WTC11 (cell line): Measurements from ENCODE around the gene ARHGAP40. TPM values are rescaled to one million over a fixed set of nuclear protein-coding genes. Genes with fewer than 3 reads are reported as not detected.

Experiments
- ATF1 ChIP-seq: sonication (generic); formaldehyde crosslinking; IDR thresholded peaks from 2 replicates; pipeline ENCODE4 v1.8.1; 2023; ENCODE audit warnings: mild to moderate bottlenecking, moderate library complexity, missing genetic modification reagents
- CREB1 ChIP-seq: sonication (generic); formaldehyde crosslinking; IDR thresholded peaks from 2 replicates; pipeline ENCODE4 v1.8.0; 2023; ENCODE audit warnings: mild to moderate bottlenecking, missing genetic modification reagents
- EMX1 ChIP-seq: fragments of 250-450 bp; sonication (Bioruptor Pico); IDR thresholded peaks from 2 replicates; pipeline ENCODE4 v1.8.0; 2021; ENCODE audit warnings: mild to moderate bottlenecking
- ESRRA ChIP-seq: sonication (generic); formaldehyde crosslinking; IDR thresholded peaks from 2 replicates; pipeline ENCODE4 v1.8.1; 2022; ENCODE audit warnings: mild to moderate bottlenecking, missing genetic modification reagents, borderline replicate concordance
- JAZF1 ChIP-seq: fragments of 250-450 bp; sonication (Bioruptor Pico); IDR thresholded peaks from 2 replicates; pipeline ENCODE4 v1.9.0; 2021; ENCODE audit warnings: moderate library complexity, mild to moderate bottlenecking, inconsistent platforms
- JUN ChIP-seq: sonication (generic); formaldehyde crosslinking; IDR thresholded peaks from 2 replicates; pipeline ENCODE4 v1.8.0; 2023; ENCODE audit warnings: mild to moderate bottlenecking, missing genetic modification reagents
- KAT7 ChIP-seq: sonication (generic); formaldehyde crosslinking; IDR thresholded peaks from 2 replicates; pipeline ENCODE4 v1.8.1; 2023; ENCODE audit warnings: missing genetic modification reagents, mild to moderate bottlenecking, borderline replicate concordance
- NFATC4 ChIP-seq: fragments of 250-450 bp; sonication (Bioruptor Pico); IDR thresholded peaks from 2 replicates; pipeline ENCODE4 v1.9.0; 2021; ENCODE audit warnings: mild to moderate bottlenecking
- NFYB ChIP-seq: sonication (generic); formaldehyde crosslinking; conservative IDR thresholded peaks from 2 replicates; pipeline ENCODE4 v1.8.0; 2022; ENCODE audit warnings: low read depth, missing genetic modification reagents
- NR3C1 ChIP-seq: sonication (generic); formaldehyde crosslinking; conservative IDR thresholded peaks from 2 replicates; pipeline ENCODE4 v1.8.1; 2023; ENCODE audit warnings: low read depth, mild to moderate bottlenecking, missing genetic modification reagents
- OVOL2 ChIP-seq: fragments of 250-450 bp; sonication (Bioruptor Pico); IDR thresholded peaks from 2 replicates; pipeline ENCODE4 v1.9.0; 2021; ENCODE audit warnings: mild to moderate bottlenecking, borderline replicate concordance
- PRRX2 ChIP-seq: fragments of 250-450 bp; sonication (Bioruptor Pico); IDR thresholded peaks from 2 replicates; pipeline ENCODE4 v1.8.0; 2021; ENCODE audit warnings: mild to moderate bottlenecking
- SMAD4 ChIP-seq: sonication (generic); formaldehyde crosslinking; IDR thresholded peaks from 2 replicates; pipeline ENCODE4 v1.8.0; 2022; ENCODE audit warnings: mild to moderate bottlenecking, missing genetic modification reagents
- SP1 ChIP-seq: sonication (generic); formaldehyde crosslinking; conservative IDR thresholded peaks from 2 replicates; pipeline ENCODE4 v1.8.1; 2022; ENCODE audit warnings: missing genetic modification reagents
- TEAD1 ChIP-seq: sonication (generic); formaldehyde crosslinking; IDR thresholded peaks from 2 replicates; pipeline ENCODE4 v1.8.0; 2022; ENCODE audit warnings: mild to moderate bottlenecking, missing genetic modification reagents
- ZBTB21 ChIP-seq: sonication (generic); formaldehyde crosslinking; IDR thresholded peaks from 2 replicates; pipeline ENCODE4 v1.8.1; 2023; ENCODE audit warnings: mild to moderate bottlenecking, missing genetic modification reagents, borderline replicate concordance
- ZNF121 ChIP-seq: sonication (generic); formaldehyde crosslinking; IDR thresholded peaks from 2 replicates; pipeline ENCODE4 v1.8.0; 2023; ENCODE audit warnings: missing genetic modification reagents
- ZNF263 ChIP-seq: sonication (generic); formaldehyde crosslinking; IDR thresholded peaks from 2 replicates; pipeline ENCODE4 v1.8.1; 2022; ENCODE audit warnings: low read depth, mild to moderate bottlenecking, moderate library complexity, missing genetic modification reagents
- ZNF396 ChIP-seq: fragments of 250-450 bp; sonication (Bioruptor Pico); IDR thresholded peaks from 2 replicates; pipeline ENCODE4 v1.8.0; 2021; ENCODE audit warnings: mild to moderate bottlenecking, moderate library complexity, borderline replicate concordance
- ZNF416 ChIP-seq: fragments of 250-450 bp; sonication (Bioruptor Pico); IDR thresholded peaks from 2 replicates; pipeline ENCODE4 v1.9.0; 2021; ENCODE audit warnings: mild to moderate bottlenecking, inconsistent platforms
- ZNF423 ChIP-seq: fragments of 250-450 bp; sonication (Bioruptor Pico); IDR thresholded peaks from 2 replicates; pipeline ENCODE4 v2.1.2; 2022; ENCODE audit warnings: mild to moderate bottlenecking, moderate library complexity
- total RNA-seq: library from RNA; stranded (reverse); gene quantifications from 3 replicates; pipeline ENCODE4 v1.2.3, GENCODE V29; 2021
- TF ChIP-seq, protein P1 (sequence below): sonication (generic); formaldehyde crosslinking; IDR thresholded peaks from 2 replicates; pipeline ENCODE4 v1.8.0; 2023; ENCODE audit warnings: missing genetic modification reagents, mild to moderate bottlenecking, borderline replicate concordance
- TF ChIP-seq, protein P2 (sequence below): fragments of 250-450 bp; sonication (Bioruptor Pico); IDR thresholded peaks from 2 replicates; pipeline ENCODE4 v2.1.2; 2022; ENCODE audit warnings: mild to moderate bottlenecking, moderate library complexity
- TF ChIP-seq, protein P3 (sequence below): sonication (generic); formaldehyde crosslinking; IDR thresholded peaks from 2 replicates; pipeline ENCODE4 v1.8.1; 2023; ENCODE audit warnings: mild to moderate bottlenecking, moderate library complexity, missing genetic modification reagents
- TF ChIP-seq, protein P4 (sequence below): sonication (generic); formaldehyde crosslinking; IDR thresholded peaks from 2 replicates; pipeline ENCODE4 v1.8.0; 2022; ENCODE audit warnings: mild to moderate bottlenecking, missing genetic modification reagents
- TF ChIP-seq, protein P5 (sequence below): sonication (generic); formaldehyde crosslinking; conservative IDR thresholded peaks from 2 replicates; pipeline ENCODE4 v1.8.1; 2023; ENCODE audit warnings: mild to moderate bottlenecking, low read depth, missing genetic modification reagents, moderate library complexity
- TF ChIP-seq, protein P6 (sequence below): sonication (generic); formaldehyde crosslinking; IDR thresholded peaks from 2 replicates; pipeline ENCODE4 v1.8.1; 2022; ENCODE audit warnings: low read depth, missing genetic modification reagents, borderline replicate concordance
- TF ChIP-seq, protein P7 (sequence below): sonication (generic); formaldehyde crosslinking; IDR thresholded peaks from 2 replicates; pipeline ENCODE4 v1.8.1; 2023; ENCODE audit warnings: mild to moderate bottlenecking, missing genetic modification reagents, moderate library complexity

The ARHGAP40 gene
- total RNA-seq, 1 experiment from 2014 or later = 0.72 TPM

DNA sequence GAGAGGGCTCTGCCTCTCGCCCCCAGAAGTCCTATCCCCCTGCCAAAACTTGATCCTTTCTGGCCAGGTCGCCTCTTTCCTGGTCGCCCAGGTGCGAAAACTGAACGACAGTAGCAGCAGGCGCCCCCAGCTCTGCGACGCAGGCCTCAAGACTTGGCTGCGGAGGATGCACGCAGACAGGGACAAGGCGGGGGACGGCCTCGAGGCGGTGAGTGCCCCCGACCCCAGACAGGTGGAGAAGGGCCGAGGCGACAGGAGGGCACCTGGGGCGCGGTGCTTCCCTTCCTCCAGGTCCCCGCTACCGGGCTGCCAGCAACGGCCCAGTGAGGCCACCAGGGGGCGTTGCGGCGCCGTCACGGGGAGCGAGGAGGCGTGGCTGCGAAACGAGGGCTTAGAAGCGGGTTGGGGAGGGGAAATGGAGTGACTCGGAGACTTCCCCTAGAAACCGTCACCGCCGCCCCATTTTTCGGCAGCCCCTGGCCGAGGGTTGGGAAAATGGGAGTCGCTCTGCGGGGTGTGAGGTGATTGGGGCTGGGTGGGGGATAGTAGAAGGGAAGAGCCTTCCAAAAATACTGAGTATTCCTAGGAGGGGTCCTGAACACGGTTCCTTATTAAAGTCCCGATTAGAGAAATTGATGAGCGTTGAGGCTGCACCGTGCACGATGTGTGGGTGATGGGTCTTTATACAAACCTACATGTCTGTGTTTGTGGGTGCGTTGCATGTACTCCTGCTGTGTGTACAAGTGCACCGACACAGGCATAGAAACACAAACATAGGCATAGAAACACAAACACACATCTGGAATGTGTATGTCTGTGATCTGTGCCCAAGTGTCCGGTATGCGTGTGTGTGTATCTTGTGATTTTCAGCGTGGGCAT is 44.6 kb downstream of the ARHGAP40 start (continued):
- TF ChIP-seq, protein P1, sequence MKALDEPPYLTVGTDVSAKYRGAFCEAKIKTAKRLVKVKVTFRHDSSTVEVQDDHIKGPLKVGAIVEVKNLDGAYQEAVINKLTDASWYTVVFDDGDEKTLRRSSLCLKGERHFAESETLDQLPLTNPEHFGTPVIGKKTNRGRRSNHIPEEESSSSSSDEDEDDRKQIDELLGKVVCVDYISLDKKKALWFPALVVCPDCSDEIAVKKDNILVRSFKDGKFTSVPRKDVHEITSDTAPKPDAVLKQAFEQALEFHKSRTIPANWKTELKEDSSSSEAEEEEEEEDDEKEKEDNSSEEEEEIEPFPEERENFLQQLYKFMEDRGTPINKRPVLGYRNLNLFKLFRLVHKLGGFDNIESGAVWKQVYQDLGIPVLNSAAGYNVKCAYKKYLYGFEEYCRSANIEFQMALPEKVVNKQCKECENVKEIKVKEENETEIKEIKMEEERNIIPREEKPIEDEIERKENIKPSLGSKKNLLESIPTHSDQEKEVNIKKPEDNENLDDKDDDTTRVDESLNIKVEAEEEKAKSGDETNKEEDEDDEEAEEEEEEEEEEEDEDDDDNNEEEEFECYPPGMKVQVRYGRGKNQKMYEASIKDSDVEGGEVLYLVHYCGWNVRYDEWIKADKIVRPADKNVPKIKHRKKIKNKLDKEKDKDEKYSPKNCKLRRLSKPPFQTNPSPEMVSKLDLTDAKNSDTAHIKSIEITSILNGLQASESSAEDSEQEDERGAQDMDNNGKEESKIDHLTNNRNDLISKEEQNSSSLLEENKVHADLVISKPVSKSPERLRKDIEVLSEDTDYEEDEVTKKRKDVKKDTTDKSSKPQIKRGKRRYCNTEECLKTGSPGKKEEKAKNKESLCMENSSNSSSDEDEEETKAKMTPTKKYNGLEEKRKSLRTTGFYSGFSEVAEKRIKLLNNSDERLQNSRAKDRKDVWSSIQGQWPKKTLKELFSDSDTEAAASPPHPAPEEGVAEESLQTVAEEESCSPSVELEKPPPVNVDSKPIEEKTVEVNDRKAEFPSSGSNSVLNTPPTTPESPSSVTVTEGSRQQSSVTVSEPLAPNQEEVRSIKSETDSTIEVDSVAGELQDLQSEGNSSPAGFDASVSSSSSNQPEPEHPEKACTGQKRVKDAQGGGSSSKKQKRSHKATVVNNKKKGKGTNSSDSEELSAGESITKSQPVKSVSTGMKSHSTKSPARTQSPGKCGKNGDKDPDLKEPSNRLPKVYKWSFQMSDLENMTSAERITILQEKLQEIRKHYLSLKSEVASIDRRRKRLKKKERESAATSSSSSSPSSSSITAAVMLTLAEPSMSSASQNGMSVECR (CRISPR knock-in tag) = no peak
- no peak for TF ChIP-seq OVOL2
- peak; percentile 78; the same call in 1 of the 2 replicates for TF ChIP-seq ZBTB21 (CRISPR knock-in tag)
- TF ChIP-seq NFATC4 (CRISPR knock-in tag) = no peak
- no peak for TF ChIP-seq ZNF263 (CRISPR knock-in tag)
- TF ChIP-seq ATF1 (CRISPR knock-in tag) = no peak
- no peak for TF ChIP-seq JUN (CRISPR knock-in tag)
- no peak for TF ChIP-seq JAZF1 (CRISPR knock-in tag)
- TF ChIP-seq ZNF396 (CRISPR knock-in tag) = no peak
- no peak for TF ChIP-seq TEAD1 (CRISPR knock-in tag)
- TF ChIP-seq, protein P2, sequence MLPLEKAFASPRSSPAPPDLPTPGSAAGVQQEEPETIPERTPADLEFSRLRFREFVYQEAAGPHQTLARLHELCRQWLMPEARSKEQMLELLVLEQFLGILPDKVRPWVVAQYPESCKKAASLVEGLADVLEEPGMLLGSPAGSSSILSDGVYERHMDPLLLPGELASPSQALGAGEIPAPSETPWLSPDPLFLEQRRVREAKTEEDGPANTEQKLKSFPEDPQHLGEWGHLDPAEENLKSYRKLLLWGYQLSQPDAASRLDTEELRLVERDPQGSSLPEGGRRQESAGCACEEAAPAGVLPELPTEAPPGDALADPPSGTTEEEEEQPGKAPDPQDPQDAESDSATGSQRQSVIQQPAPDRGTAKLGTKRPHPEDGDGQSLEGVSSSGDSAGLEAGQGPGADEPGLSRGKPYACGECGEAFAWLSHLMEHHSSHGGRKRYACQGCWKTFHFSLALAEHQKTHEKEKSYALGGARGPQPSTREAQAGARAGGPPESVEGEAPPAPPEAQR = no peak
- TF ChIP-seq, protein P3, sequence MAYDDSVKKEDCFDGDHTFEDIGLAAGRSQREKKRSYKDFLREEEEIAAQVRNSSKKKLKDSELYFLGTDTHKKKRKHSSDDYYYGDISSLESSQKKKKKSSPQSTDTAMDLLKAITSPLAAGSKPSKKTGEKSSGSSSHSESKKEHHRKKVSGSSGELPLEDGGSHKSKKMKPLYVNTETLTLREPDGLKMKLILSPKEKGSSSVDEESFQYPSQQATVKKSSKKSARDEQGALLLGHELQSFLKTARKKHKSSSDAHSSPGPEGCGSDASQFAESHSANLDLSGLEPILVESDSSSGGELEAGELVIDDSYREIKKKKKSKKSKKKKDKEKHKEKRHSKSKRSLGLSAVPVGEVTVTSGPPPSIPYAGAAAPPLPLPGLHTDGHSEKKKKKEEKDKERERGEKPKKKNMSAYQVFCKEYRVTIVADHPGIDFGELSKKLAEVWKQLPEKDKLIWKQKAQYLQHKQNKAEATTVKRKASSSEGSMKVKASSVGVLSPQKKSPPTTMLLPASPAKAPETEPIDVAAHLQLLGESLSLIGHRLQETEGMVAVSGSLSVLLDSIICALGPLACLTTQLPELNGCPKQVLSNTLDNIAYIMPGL (CRISPR knock-in tag) = 0 out of 2 replicates have a peak, but pooled peaks have one; percentile 25
- TF ChIP-seq ZNF121 (CRISPR knock-in tag) = no peak
- no peak for TF ChIP-seq EMX1 (CRISPR knock-in tag)
- TF ChIP-seq KAT7 (CRISPR knock-in tag) = no peak
- no peak for TF ChIP-seq SMAD4 (CRISPR knock-in tag)
- no peak for TF ChIP-seq NFYB (CRISPR knock-in tag)
- no peak for TF ChIP-seq ZNF423
- TF ChIP-seq, protein P4, sequence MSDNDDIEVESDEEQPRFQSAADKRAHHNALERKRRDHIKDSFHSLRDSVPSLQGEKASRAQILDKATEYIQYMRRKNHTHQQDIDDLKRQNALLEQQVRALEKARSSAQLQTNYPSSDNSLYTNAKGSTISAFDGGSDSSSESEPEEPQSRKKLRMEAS (CRISPR knock-in tag) = peak; percentile 74
- TF ChIP-seq PRRX2 (CRISPR knock-in tag) = no peak
- TF ChIP-seq, protein P5, sequence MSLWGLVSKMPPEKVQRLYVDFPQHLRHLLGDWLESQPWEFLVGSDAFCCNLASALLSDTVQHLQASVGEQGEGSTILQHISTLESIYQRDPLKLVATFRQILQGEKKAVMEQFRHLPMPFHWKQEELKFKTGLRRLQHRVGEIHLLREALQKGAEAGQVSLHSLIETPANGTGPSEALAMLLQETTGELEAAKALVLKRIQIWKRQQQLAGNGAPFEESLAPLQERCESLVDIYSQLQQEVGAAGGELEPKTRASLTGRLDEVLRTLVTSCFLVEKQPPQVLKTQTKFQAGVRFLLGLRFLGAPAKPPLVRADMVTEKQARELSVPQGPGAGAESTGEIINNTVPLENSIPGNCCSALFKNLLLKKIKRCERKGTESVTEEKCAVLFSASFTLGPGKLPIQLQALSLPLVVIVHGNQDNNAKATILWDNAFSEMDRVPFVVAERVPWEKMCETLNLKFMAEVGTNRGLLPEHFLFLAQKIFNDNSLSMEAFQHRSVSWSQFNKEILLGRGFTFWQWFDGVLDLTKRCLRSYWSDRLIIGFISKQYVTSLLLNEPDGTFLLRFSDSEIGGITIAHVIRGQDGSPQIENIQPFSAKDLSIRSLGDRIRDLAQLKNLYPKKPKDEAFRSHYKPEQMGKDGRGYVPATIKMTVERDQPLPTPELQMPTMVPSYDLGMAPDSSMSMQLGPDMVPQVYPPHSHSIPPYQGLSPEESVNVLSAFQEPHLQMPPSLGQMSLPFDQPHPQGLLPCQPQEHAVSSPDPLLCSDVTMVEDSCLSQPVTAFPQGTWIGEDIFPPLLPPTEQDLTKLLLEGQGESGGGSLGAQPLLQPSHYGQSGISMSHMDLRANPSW (CRISPR knock-in tag) = no peak
- TF ChIP-seq NR3C1 (CRISPR knock-in tag) = no peak
- TF ChIP-seq SP1 (CRISPR knock-in tag) = peak; percentile 86
- TF ChIP-seq CREB1 (CRISPR knock-in tag) = no peak
- no peak for TF ChIP-seq ESRRA
- TF ChIP-seq, protein P6, sequence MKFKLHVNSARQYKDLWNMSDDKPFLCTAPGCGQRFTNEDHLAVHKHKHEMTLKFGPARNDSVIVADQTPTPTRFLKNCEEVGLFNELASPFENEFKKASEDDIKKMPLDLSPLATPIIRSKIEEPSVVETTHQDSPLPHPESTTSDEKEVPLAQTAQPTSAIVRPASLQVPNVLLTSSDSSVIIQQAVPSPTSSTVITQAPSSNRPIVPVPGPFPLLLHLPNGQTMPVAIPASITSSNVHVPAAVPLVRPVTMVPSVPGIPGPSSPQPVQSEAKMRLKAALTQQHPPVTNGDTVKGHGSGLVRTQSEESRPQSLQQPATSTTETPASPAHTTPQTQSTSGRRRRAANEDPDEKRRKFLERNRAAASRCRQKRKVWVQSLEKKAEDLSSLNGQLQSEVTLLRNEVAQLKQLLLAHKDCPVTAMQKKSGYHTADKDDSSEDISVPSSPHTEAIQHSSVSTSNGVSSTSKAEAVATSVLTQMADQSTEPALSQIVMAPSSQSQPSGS (CRISPR knock-in tag) = no peak
- TF ChIP-seq, protein P7, sequence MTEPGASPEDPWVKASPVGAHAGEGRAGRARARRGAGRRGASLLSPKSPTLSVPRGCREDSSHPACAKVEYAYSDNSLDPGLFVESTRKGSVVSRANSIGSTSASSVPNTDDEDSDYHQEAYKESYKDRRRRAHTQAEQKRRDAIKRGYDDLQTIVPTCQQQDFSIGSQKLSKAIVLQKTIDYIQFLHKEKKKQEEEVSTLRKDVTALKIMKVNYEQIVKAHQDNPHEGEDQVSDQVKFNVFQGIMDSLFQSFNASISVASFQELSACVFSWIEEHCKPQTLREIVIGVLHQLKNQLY (CRISPR knock-in tag) = no peak
- TF ChIP-seq ZNF416 (CRISPR knock-in tag) = no peak
